ENCODE measurements around the gene DNAH17. TPM values are rescaled to one million over a fixed set of nuclear protein-coding genes. Genes with fewer than 3 reads are reported as not detected.

The DNAH17 gene
- total and polyA plus RNA-seq, 9 donors: 0.35 to 5.2 (median 2.0) TPM

GRCh38 chr17:78534492-78535272 lies 42.5 kb downstream of the DNAH17 start:
- Histone ChIP-seq H3K4me1 (ENCODE audit: control insufficient read depth, insufficient read depth, low read length) (peaks cover 22% of the 10 kb centered on the region), H3K27ac (ENCODE audit: low read length) (no peak overlapping the region), H3K36me3 (ENCODE audit: control insufficient read depth, insufficient read depth, low read length) (no peaks in the 10 kb centered on the region), H3K4me3 (ENCODE audit: low read length) (no peak overlapping the region), H3K27me3 (ENCODE audit: control insufficient read depth, insufficient read depth, low read length) (no peaks in the 10 kb centered on the region), H3K9me3 (replicated peaks; ENCODE audit: control insufficient read depth, low read depth, low read length) (no peaks in the 10 kb centered on the region)
- WGBS (ENCODE audit: insufficient coverage): 64% methylated on average over 5 of the region's 6 CpGs
- DNase-seq: no peak

DNA sequence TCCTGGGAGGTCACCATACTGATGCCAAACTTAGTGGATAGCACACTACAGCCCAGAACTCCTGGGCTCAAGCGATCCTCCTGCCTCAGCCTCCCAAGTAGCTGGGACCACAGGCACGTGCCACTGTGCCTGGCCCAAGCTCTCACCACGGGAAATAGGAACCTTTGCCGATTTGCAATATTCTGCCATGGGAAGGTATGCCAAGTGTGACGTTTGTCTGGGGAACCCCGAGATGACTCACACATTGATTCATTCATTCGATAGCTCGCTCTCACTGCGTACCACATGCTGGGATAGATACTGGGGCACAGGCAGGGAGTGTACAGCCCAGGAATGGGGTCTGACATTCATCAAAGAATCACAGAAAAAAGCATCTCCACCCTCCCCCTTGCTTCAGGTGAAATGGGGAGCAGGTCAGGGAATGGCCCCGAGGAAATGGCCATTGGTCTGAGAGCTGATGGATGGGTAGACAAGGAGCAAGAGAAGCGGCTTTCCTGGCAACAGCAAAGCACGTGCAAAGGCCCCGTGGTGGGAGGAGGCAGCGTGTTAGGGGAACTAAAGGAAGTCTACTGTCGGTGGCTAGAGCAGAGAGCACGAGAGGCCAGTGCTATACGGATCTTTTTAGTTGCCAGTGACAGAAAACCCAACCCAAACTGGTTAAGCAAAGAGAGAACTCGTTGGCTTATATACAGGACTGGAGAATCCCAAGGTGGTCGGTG lies 44.1 kb downstream of the DNAH17 start:
- H3K36me3 ChIP-seq (ENCODE audit: control insufficient read depth, insufficient read depth, low read length): no peaks in the 10 kb centered on the region
- DNase-seq: no peak
- no peaks in the 10 kb centered on the region for H3K9me3 ChIP-seq (replicated peaks; ENCODE audit: control insufficient read depth, low read depth, low read length)
- H3K27ac ChIP-seq (ENCODE audit: low read length): no peak overlapping the region
- no peak overlapping the region for H3K4me3 ChIP-seq (ENCODE audit: low read length)
- WGBS (ENCODE audit: insufficient coverage): 88% methylated on average over 16 of the region's 19 CpGs
- H3K4me1 ChIP-seq (ENCODE audit: control insufficient read depth, insufficient read depth, low read length): peaks cover 36% of the 10 kb centered on the region
- no peaks in the 10 kb centered on the region for H3K27me3 ChIP-seq (ENCODE audit: control insufficient read depth, insufficient read depth, low read length)

DNA sequence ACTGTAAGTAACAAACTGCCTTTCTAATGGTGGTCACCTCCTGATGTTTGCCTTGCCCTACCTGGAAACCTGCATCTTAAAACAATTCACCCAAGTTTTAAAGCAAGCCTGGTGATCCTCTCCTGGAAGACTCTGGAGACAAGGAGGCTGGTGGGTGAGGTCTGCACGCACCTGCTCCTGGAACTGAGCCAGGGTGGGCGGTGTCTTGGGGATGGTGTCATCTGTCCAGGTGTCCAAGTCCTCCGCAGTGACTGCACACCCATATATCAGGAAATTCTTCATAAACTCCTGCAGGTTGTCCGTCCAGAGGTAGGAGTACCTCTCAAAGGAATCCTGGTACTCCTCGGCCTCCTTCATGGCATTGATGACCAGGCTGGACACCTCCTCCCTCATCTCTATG lies 44.9 kb downstream of the DNAH17 start:
- Histone ChIP-seq H3K4me1 (ENCODE audit: control insufficient read depth, insufficient read depth, low read length) (peaks cover 38% of the 10 kb centered on the region), H3K9me3 (replicated peaks; ENCODE audit: control insufficient read depth, low read depth, low read length) (no peaks in the 10 kb centered on the region), H3K27ac (ENCODE audit: low read length) (no peak overlapping the region), H3K36me3 (ENCODE audit: control insufficient read depth, insufficient read depth, low read length) (no peaks in the 10 kb centered on the region), H3K4me3 (ENCODE audit: low read length) (no peak overlapping the region), H3K27me3 (ENCODE audit: control insufficient read depth, insufficient read depth, low read length) (no peaks in the 10 kb centered on the region)
- DNase-seq: no peak
- no CpG with 5 or more reads among the region's 5 CpGs for WGBS (ENCODE audit: insufficient coverage)

- H3K27me3 ChIP-seq (ENCODE audit: control insufficient read depth, insufficient read depth, low read length): peaks cover 2% of the 10 kb centered on the region
- no peak for DNase-seq
- no peaks in the 10 kb centered on the region for H3K9me3 ChIP-seq (replicated peaks; ENCODE audit: control insufficient read depth, low read depth, low read length)
- no CpG with 5 or more reads among the region's 2 CpGs for WGBS (ENCODE audit: insufficient coverage)
- no peak overlapping the region for H3K4me3 ChIP-seq (ENCODE audit: low read length)
- H3K4me1 ChIP-seq (ENCODE audit: control insufficient read depth, insufficient read depth, low read length): peaks cover 38% of the 10 kb centered on the region
- H3K36me3 ChIP-seq (ENCODE audit: control insufficient read depth, insufficient read depth, low read length): no peaks in the 10 kb centered on the region
- H3K27ac ChIP-seq (ENCODE audit: low read length): no peak overlapping the region
Observed at GRCh38 chr17:78530675-78531074, 46.5 kb downstream of the DNAH17 start.

DNA sequence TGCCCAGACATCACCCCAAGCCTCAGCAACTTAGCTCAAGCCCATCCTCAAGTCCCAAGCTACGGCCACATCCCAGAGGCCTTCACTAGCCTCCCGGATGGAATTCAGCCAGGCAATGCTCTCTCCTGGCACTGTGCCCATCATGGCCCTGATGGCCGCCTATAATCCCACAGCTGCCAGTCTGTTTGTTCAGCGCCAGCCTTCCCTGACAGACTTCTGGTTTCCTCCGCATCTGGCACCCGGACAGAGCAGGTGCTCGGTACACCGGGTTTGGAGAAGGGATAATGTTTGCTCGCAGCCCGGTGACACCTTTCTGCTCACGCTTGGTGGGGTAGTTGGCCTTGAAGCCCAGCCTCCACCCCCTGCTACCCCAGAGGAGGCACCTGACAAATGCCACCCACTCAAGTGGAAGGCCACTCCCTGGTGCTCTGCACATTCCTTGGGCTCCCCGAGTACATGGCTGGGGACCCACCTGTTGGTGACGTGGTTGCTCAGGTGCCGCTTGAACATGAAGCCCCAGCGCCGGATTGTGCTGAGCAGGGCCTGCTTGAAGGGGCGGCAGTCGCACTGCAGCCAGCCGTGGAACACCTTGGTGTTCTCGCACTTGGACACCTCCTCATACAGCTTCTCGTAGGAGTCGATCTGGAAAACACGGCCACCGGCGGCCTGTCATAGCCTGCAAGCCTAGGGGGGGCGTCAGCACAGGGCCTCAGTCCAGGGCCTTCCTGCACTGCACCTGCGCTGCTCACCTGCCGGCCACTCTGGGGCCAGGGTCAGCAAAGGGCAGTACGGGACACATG lies 47.1 kb downstream of the DNAH17 start:
- peak; percentile 65 for DNase-seq
- WGBS (ENCODE audit: insufficient coverage): 88% methylated on average over 21 of the region's 29 CpGs
- H3K27ac ChIP-seq (ENCODE audit: low read length): no peak overlapping the region
- H3K27me3 ChIP-seq (ENCODE audit: control insufficient read depth, insufficient read depth, low read length): peaks cover 2% of the 10 kb centered on the region
- H3K36me3 ChIP-seq (ENCODE audit: control insufficient read depth, insufficient read depth, low read length): no peaks in the 10 kb centered on the region
- H3K4me3 ChIP-seq (ENCODE audit: low read length): no peak overlapping the region
- no peaks in the 10 kb centered on the region for H3K9me3 ChIP-seq (replicated peaks; ENCODE audit: control insufficient read depth, low read depth, low read length)
- H3K4me1 ChIP-seq (ENCODE audit: control insufficient read depth, insufficient read depth, low read length): peaks cover 36% of the 10 kb centered on the region

DNA sequence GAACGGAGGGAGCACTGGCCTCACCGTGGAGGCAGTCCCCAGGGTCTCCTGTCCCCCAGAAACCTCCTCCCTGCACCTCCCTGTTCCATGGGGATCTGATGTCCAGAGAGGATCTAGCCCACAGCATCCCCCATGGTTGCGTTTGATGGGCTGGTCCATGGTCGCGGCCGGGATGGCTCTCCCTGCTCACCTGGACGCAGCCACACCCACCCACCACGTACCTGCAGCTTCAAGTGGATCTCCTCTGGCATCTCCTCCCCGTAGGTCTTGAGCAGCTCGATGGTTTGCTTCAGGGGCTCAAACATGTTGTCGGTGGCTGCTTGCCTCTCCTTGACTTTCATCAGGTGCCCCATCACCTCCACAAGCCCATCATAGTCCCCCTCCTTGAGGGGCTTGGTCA lies 47.9 kb downstream of the DNAH17 start:
- no peaks in the 10 kb centered on the region for H3K36me3 ChIP-seq (ENCODE audit: control insufficient read depth, insufficient read depth, low read length)
- WGBS (ENCODE audit: insufficient coverage): 78% methylated on average over 11 of the region's 11 CpGs
- no peak for DNase-seq

DNA sequence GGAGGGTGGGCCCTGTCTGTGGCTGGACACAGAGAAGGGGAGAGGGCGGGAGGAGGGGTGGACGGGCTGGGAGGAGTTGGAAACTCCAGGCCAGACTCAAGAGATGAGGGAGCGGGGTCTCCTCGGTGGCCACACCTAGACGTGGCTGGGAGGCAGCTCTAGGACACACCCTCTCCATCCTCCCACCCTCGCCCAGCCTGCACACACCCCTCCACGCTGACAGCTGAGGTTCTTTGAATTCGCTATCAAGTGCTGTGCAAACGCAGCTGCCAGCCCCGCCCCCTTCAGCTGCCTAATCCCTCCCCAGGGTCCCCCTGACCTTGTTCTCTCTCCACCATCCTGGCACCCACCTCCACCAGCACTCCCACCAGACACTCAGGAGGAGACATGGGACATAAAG lies 48.7 kb downstream of the DNAH17 start:
- H3K36me3 ChIP-seq (ENCODE audit: control insufficient read depth, insufficient read depth, low read length): no peaks in the 10 kb centered on the region
- H3K27ac ChIP-seq (ENCODE audit: low read length): no peak overlapping the region
- WGBS (ENCODE audit: insufficient coverage): 20% methylated on average over 5 of the region's 10 CpGs
- H3K4me3 ChIP-seq (ENCODE audit: low read length): no peak overlapping the region
- H3K9me3 ChIP-seq (replicated peaks; ENCODE audit: control insufficient read depth, low read depth, low read length): no peaks in the 10 kb centered on the region
- peaks cover 2% of the 10 kb centered on the region for H3K27me3 ChIP-seq (ENCODE audit: control insufficient read depth, insufficient read depth, low read length)
- peaks cover 27% of the 10 kb centered on the region for H3K4me1 ChIP-seq (ENCODE audit: control insufficient read depth, insufficient read depth, low read length)
- DNase-seq: peak; percentile 54

More for the DNA sequence above, 47.9 kb downstream of the DNAH17 start:
- Histone ChIP-seq H3K27me3 (ENCODE audit: control insufficient read depth, insufficient read depth, low read length) (peaks cover 2% of the 10 kb centered on the region), H3K9me3 (replicated peaks; ENCODE audit: control insufficient read depth, low read depth, low read length) (no peaks in the 10 kb centered on the region), H3K4me3 (ENCODE audit: low read length) (no peak overlapping the region), H3K4me1 (ENCODE audit: control insufficient read depth, insufficient read depth, low read length) (peaks cover 30% of the 10 kb centered on the region), H3K27ac (ENCODE audit: low read length) (no peak overlapping the region)

DNA sequence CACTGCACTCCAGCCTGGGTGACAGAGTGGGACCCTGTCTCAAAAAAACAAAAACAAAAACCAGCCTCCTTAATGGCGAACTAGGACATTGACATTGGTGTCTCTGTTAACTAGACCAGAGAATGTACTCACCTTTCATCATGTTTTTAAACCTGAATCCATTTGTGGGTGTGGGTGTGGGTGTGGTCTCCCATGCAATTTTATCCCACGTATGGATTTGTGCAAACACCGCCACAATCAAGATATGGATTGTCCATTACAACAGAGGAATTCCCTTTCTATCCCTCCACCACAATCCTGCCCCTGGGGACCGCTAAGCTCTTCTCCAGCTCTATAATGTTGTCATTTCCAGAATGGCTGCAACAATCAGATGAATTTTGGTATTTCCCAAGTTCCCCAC lies 49.9 kb downstream of the DNAH17 start:
- no peak overlapping the region for H3K27ac ChIP-seq (ENCODE audit: low read length)
- no peak overlapping the region for H3K4me3 ChIP-seq (ENCODE audit: low read length)
- no CpG with 5 or more reads among the region's 4 CpGs for WGBS (ENCODE audit: insufficient coverage)
- H3K36me3 ChIP-seq (ENCODE audit: control insufficient read depth, insufficient read depth, low read length): no peaks in the 10 kb centered on the region
- no peak for DNase-seq
- H3K4me1 ChIP-seq (ENCODE audit: control insufficient read depth, insufficient read depth, low read length): peaks cover 27% of the 10 kb centered on the region
- peaks cover 2% of the 10 kb centered on the region for H3K27me3 ChIP-seq (ENCODE audit: control insufficient read depth, insufficient read depth, low read length)
- H3K9me3 ChIP-seq (replicated peaks; ENCODE audit: control insufficient read depth, low read depth, low read length): no peaks in the 10 kb centered on the region

DNA sequence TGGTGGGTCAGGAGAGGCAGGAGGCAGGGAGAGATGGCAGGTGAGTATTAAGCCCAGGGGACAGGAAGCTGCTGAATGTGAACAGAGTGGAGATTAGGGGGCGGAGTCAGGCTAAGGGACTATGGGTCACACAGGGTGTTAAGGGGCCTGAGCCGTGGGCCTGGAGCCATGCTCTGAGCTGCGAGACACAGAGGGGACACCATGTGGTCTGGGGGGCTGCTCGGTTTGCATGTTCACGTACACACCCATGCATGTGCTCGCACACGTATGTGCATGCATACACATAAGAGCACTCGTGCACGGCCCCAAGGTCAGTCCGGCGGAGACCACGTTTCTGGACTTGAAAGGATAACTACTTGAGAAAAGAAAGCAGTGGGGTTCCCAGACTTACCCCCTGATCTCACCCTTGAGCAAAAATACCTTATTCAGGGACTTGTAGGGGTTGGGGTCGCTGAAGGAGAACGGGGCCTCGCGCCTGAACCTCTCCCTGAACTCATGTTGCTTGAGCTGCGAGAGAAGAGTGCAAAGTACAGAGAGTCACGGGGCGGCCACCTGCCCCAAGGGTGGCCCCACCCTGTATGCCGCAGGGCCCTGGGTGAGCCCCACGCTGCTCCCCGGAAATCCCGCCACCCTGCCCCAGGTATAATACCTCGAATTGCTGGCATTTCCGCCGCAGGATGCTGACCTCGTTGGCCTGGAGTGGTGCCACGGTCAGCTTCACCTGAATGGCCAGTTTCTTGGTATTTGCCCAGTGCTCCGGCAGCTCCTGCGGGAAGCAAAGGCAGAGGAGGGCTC lies 50.8 kb downstream of the DNAH17 start:
- 88% methylated on average over 20 of the region's 30 CpGs for WGBS (ENCODE audit: insufficient coverage)

More for the DNA sequence above, 50.8 kb downstream of the DNAH17 start:
- no peak for DNase-seq
- Histone ChIP-seq H3K27ac (ENCODE audit: low read length) (no peak overlapping the region), H3K36me3 (ENCODE audit: control insufficient read depth, insufficient read depth, low read length) (no peaks in the 10 kb centered on the region), H3K4me3 (ENCODE audit: low read length) (no peak overlapping the region), H3K9me3 (replicated peaks; ENCODE audit: control insufficient read depth, low read depth, low read length) (no peaks in the 10 kb centered on the region), H3K27me3 (ENCODE audit: control insufficient read depth, insufficient read depth, low read length) (peaks cover 2% of the 10 kb centered on the region), H3K4me1 (ENCODE audit: control insufficient read depth, insufficient read depth, low read length) (peaks cover 27% of the 10 kb centered on the region)
